Naive thymus-derived CD8-positive, alpha-beta T cell (primary cell): Measurements from ENCODE around the gene MED9. TPM values are rescaled to one million over a fixed set of nuclear protein-coding genes. Genes with fewer than 3 reads are reported as not detected.
"Not testable (repeated sequence)": the region's sequence is repeated elsewhere in the genome, so short reads cannot be mapped to it uniquely, and the experiment has no call there.

Source experiments
- ATAC-seq, 2 donors: fragments of 150-1000 bp; cut with Tn5 transposase in 1 of 2; sonication (Bioruptor Pico), chemical (Tn5 transposase) in 1 of 2; 1 replicate in 1 of 2; 2 replicates in 1 of 2; pipeline ENCODE4 v1.10.0; 2021; ENCODE audit warnings: mild to moderate bottlenecking in 2 of 2, moderate library complexity in 2 of 2
- POLR2A ChIA-PET: fragments of 350-600 bp; sonication (Branson Sonifier 250); formaldehyde crosslinking; loops from one replicate; lab custom pipeline; 2021; ENCODE audit warnings: antibody characterized with exemption; lab: Charles Lee
- DNase-seq, 10 donors: peaks; one replicate each; pipeline versions ENCODE4 v3.0.0 to v3.0.0-alpha.2; 2020 to 2022
- H3K27ac Mint-ChIP-seq, 10 donors: one replicate each; pipeline ENCODE4 v1.8.0; 2020 to 2022; ENCODE audit warnings: mild to moderate bottlenecking in 10 of 10, mixed read lengths in 10 of 10, moderate library complexity in 4 of 10, inconsistent platforms in 1 of 10
- H3K27me3 Mint-ChIP-seq, 5 donors: one replicate each; pipeline ENCODE4 v1.8.0; 2021 to 2022; ENCODE audit warnings: mixed read lengths in 5 of 5
- H3K36me3 Mint-ChIP-seq, 3 donors: one replicate each; pipeline ENCODE4 v1.8.0; 2020 to 2022; ENCODE audit warnings: mixed read lengths in 3 of 3, mild to moderate bottlenecking in 2 of 3, inconsistent platforms in 1 of 3
- H3K4me1 Mint-ChIP-seq, 4 donors: one replicate each; pipeline ENCODE4 v1.8.0; 2021 to 2022; ENCODE audit warnings: mixed read lengths in 4 of 4
- H3K4me3 Mint-ChIP-seq, 10 donors: one replicate each; pipeline ENCODE4 v1.8.0; 2020 to 2022; ENCODE audit warnings: mild to moderate bottlenecking in 10 of 10, mixed read lengths in 10 of 10, moderate library complexity in 6 of 10, inconsistent platforms in 1 of 10
- H3K9me3 Mint-ChIP-seq, 9 donors: one replicate each; pipeline ENCODE4 v1.8.0; 2020 to 2022; ENCODE audit warnings: mixed read lengths in 9 of 9, mild to moderate bottlenecking in 3 of 9, inconsistent platforms in 1 of 9, moderate library complexity in 1 of 9
- polyA plus RNA-seq, 3 donors: library from polyadenylated mRNA; unstranded; fragments of 300-500 nt; fragmentation: Illumina TruSeq; gene quantifications; one replicate each; pipeline ENCODE4 v1.2.3, GENCODE V29; 2021
- total RNA-seq, 8 experiments: library from RNA in 2 of 8; stranded (reverse) in 2 of 8; gene quantifications; one replicate each; pipeline ENCODE4 v1.2.3 and lab custom pipeline; 2021 to 2026

MED9 gene
- total and polyA plus RNA-seq, 5 experiments from 2014 or later: 11.9 to 20.4 (median 17.4) TPM

DNA sequence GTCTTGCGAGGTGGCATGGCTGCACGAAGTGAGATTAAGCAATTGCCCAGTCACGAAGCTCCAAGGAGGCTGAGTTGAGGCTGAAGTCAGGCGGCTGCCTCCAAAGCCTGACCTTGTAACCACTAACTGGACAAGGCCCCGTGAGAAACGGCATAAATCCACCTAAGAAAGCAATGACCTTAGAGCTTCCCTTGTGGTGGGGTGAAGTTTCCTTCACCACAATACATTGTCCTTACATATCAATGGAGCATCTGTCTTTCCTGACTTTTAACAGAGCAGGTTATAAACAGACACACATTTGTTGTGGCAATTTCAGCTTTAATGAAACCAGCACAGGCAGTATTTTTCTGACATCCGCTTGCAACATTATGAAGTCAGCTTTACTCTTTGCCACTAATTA lies 2.5 kb upstream of the MED9 start:
- Mint-ChIP-seq H3K4me1 (peaks cover 4 to 30% (median 22%) of the 10 kb centered on the region in 4 donors), H3K9me3 (no peaks in the 10 kb centered on the region), H3K27ac (no peak overlapping the region), H3K4me3 (no peak overlapping the region), H3K36me3 (no peaks in the 10 kb centered on the region), H3K27me3 (peaks cover 0 to 2% (median 0%) of the 10 kb centered on the region in 5 donors)
- no peak for DNase-seq
- POLR2A ChIA-PET: interaction anchor here (0.7 kb wide), 1 partner anchor 83 kb away, joined by 3 read pairs; no protein-coding TSS in a partner anchor
- no peak for ATAC-seq

DNA sequence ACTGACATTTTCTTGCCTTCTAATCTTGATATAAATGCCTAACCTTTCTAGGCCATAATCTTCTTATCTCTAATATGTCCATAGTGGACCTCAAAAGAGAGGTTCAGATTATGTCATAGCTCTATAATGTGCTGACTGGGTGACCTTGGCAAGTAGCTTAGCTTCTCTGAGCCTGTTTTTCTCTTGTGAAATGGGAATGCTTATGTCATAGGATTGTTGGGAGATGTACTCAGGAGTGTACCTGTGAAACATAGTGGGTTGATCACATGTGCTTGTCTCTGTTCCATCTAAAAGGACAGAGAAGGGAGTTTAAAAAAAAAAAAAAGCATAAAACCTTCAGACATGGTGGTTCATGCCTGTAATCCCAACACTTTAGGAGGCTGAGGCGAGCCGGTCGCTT lies 2.4 kb downstream of the MED9 start:
- Mint-ChIP-seq H3K4me3 (peak overlapping the region in 4 of 10 donors; percentile 22 to 38 (median 34)), H3K36me3 (peaks cover 0 to 27% (median 0%) of the 10 kb centered on the region in 3 donors), H3K9me3 (no peaks in the 10 kb centered on the region), H3K4me1 (peaks cover 26 to 70% (median 56%) of the 10 kb centered on the region in 4 donors), H3K27me3 (peaks cover 0 to 1% (median 0%) of the 10 kb centered on the region in 5 donors), H3K27ac (no peak overlapping the region)
- DNase-seq: no peak
- POLR2A ChIA-PET: interaction anchor here (1.0 kb wide), 1 partner anchor 17 kb away, joined by 3 read pairs; the partner anchor contains the start of gene RASD1
- no peak for ATAC-seq

DNA sequence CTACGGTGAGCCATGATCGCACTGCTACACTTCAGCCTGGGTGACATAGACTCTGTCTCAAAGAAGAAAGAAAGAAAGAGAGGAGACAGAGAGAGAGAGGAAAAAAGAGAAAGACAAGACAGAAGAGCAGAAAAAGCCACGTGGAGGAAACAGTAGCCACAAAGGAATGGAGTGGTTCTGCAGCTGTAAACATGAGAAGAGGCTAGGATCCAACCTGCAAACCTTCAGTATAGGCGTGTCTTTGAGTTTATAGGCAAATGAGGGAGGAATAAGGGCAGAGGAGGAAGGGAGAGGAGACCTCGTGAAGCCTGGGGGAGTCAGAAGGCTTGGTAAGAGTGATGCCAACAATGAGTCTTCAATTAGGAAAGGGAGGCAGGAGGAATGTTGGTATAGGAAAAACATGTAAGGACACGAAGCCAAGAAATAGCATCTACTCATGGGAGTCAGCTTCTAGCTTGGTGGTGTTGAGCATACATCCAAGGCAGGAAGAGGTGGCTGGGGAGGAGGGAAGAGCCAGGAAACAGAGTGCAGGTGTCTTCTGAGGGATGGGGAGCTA lies 3.9 kb downstream of the MED9 start:
- POLR2A ChIA-PET: interaction anchor here (0.7 kb wide), 1 partner anchor 13 kb away, joined by 3 read pairs; no protein-coding TSS in a partner anchor
- Mint-ChIP-seq H3K9me3 (no peaks in the 10 kb centered on the region), H3K27ac (peak overlapping the region in 6 of 10 donors; percentile 42 to 87 (median 72)), H3K4me3 (peak overlapping the region in 7 of 10 donors; percentile 15 to 58 (median 43)), H3K27me3 (peaks cover 0 to 1% (median 0%) of the 10 kb centered on the region in 5 donors), H3K4me1 (peaks cover 30 to 80% (median 64%) of the 10 kb centered on the region in 4 donors), H3K36me3 (peaks cover 0 to 31% (median 4%) of the 10 kb centered on the region in 3 donors)
- DNase-seq: no peak
- ATAC-seq: no peak

- POLR2A ChIA-PET: no interaction called here
- peaks cover 30 to 79% (median 62%) of the 10 kb centered on the region in 4 donors for H3K4me1 Mint-ChIP-seq
- no peaks in the 10 kb centered on the region for H3K27me3 Mint-ChIP-seq
- ATAC-seq (no peak), DNase-seq (no peak)
- H3K27ac Mint-ChIP-seq: peak overlapping the region in 1 of 10 donors; percentile 69
- no peak overlapping the region for H3K4me3 Mint-ChIP-seq
- peaks cover 0 to 31% (median 4%) of the 10 kb centered on the region in 3 donors for H3K36me3 Mint-ChIP-seq
- no peaks in the 10 kb centered on the region for H3K9me3 Mint-ChIP-seq
Measured at GRCh38 chr17:17481860-17482259, 5.1 kb downstream of the MED9 start.

- H3K4me1 Mint-ChIP-seq: peaks cover 37 to 69% (median 57%) of the 10 kb centered on the region in 4 donors
- no peaks in the 10 kb centered on the region for H3K9me3 Mint-ChIP-seq
- DNase-seq: no peak
- no peaks in the 10 kb centered on the region for H3K27me3 Mint-ChIP-seq
- peak in 1 of 2 donors; percentile 35 for ATAC-seq
- H3K27ac Mint-ChIP-seq: peak overlapping the region in 4 of 10 donors; percentile 26 to 67 (median 48)
- H3K4me3 Mint-ChIP-seq: no peak overlapping the region
- H3K36me3 Mint-ChIP-seq: peaks cover 0 to 38% (median 6%) of the 10 kb centered on the region in 3 donors
- POLR2A ChIA-PET: interaction anchor here (0.7 kb wide), 1 partner anchor 179 kb away, joined by 3 read pairs; no protein-coding TSS in a partner anchor
Measured at GRCh38 chr17:17484451-17484899, 7.7 kb downstream of the MED9 start.

GRCh38 chr17:17485420-17485819 lies 8.6 kb downstream of the MED9 start:
- peaks cover 34 to 62% (median 49%) of the 10 kb centered on the region in 4 donors for H3K4me1 Mint-ChIP-seq

GRCh38 chr17:17486416-17486815 lies 9.6 kb downstream of the MED9 start:
- peaks cover 0 to 28% (median 6%) of the 10 kb centered on the region in 3 donors for H3K36me3 Mint-ChIP-seq
- not testable (repeated sequence) for ATAC-seq, DNase-seq, H3K4me3 Mint-ChIP-seq, H3K27me3 Mint-ChIP-seq, H3K9me3 Mint-ChIP-seq
- H3K4me1 Mint-ChIP-seq: peaks cover 27 to 53% (median 40%) of the 10 kb centered on the region in 4 donors
- POLR2A ChIA-PET: interaction anchor here (1.6 kb wide), 1 partner anchor 10 kb away, joined by 9 read pairs; the partner anchor contains the start of gene RASD1
- H3K27ac Mint-ChIP-seq: peak overlapping the region in 1 of 10 donors; percentile 94

More at GRCh38 chr17:17485420-17485819, 8.6 kb downstream of the MED9 start:
- Mint-ChIP-seq H3K27ac (peak overlapping the region in 6 of 10 donors; percentile 2 to 73 (median 34)), H3K9me3 (no peaks in the 10 kb centered on the region), H3K36me3 (peaks cover 0 to 36% (median 6%) of the 10 kb centered on the region in 3 donors), H3K4me3 (peak overlapping the region in 2 of 10 donors; percentile 14 to 36), H3K27me3 (no peaks in the 10 kb centered on the region)
- no peak for ATAC-seq
- no peak for DNase-seq
- POLR2A ChIA-PET: no interaction called here

GRCh38 chr17:17487998-17488397 lies 11.2 kb downstream of the MED9 start:
- H3K4me1 Mint-ChIP-seq: peaks cover 19 to 38% (median 26%) of the 10 kb centered on the region in 4 donors
- H3K27ac Mint-ChIP-seq: peak overlapping the region in 6 of 10 donors; percentile 32 to 98 (median 80)
- H3K4me3 Mint-ChIP-seq: peak overlapping the region in 6 of 10 donors; percentile 24 to 97 (median 66)
- H3K9me3 Mint-ChIP-seq: no peaks in the 10 kb centered on the region
- peaks cover 0 to 25% (median 6%) of the 10 kb centered on the region in 3 donors for H3K36me3 Mint-ChIP-seq
- POLR2A ChIA-PET: interaction anchor here (1.6 kb wide), 1 partner anchor 8 kb away, joined by 9 read pairs; the partner anchor contains the start of gene RASD1
- H3K27me3 Mint-ChIP-seq: no peaks in the 10 kb centered on the region
- DNase-seq (no peak), ATAC-seq (no peak)

- POLR2A ChIA-PET: no interaction called here
- Mint-ChIP-seq H3K27me3 (peaks cover 2 to 9% (median 4%) of the 10 kb centered on the region in 5 donors), H3K4me1 (peaks cover 17 to 29% (median 26%) of the 10 kb centered on the region in 4 donors), H3K4me3 (no peak overlapping the region), H3K27ac (no peak overlapping the region), H3K9me3 (no peaks in the 10 kb centered on the region), H3K36me3 (peaks cover 0 to 20% (median 2%) of the 10 kb centered on the region in 3 donors)
- DNase-seq (no peak), ATAC-seq (no peak)
Measured at GRCh38 chr17:17491031-17491471, 14.3 kb downstream of the MED9 start.

DNA sequence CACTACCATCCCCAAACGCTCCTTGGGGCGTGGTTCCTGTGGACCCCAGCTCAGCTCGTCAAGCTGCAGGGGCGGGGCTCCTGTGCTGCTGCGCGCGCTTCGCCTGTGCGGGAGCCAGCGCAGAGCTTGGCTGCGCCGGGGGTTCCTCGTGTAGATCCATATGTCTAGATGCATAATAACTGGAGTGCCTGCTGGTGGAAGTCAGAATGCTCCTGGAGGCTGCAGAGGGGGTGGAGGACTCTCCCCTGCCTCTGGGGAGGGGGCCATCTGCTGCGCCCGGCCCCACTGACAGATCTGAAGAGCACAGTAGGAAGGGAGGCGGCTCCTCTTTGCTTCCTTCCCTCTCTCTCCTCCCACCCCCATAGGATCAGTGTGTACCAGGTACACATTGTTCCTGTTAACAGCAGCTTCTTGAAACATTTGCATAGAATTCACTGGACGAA lies 14.8 kb downstream of the MED9 start:
- Mint-ChIP-seq H3K36me3 (peaks cover 0 to 20% (median 2%) of the 10 kb centered on the region in 3 donors), H3K9me3 (no peaks in the 10 kb centered on the region), H3K27ac (peak overlapping the region in 1 of 10 donors; percentile 51), H3K4me1 (peaks cover 17 to 29% (median 26%) of the 10 kb centered on the region in 4 donors), H3K27me3 (peaks cover 2 to 9% (median 4%) of the 10 kb centered on the region in 5 donors), H3K4me3 (peak overlapping the region in 1 of 10 donors; percentile 4)
- ATAC-seq: no peak
- POLR2A ChIA-PET: no interaction called here
- DNase-seq: no peak

- Mint-ChIP-seq H3K36me3 (peaks cover 0 to 20% (median 2%) of the 10 kb centered on the region in 3 donors), H3K9me3 (no peaks in the 10 kb centered on the region), H3K27me3 (peaks cover 2 to 9% (median 4%) of the 10 kb centered on the region in 5 donors), H3K4me1 (peaks cover 15 to 26% (median 24%) of the 10 kb centered on the region in 4 donors), H3K4me3 (no peak overlapping the region), H3K27ac (peak overlapping the region in 1 of 10 donors; percentile 51)
- ATAC-seq (no peak), DNase-seq (no peak)
- POLR2A ChIA-PET: no interaction called here
Measured at GRCh38 chr17:17492085-17492484, 15.3 kb downstream of the MED9 start.

- Mint-ChIP-seq H3K4me3 (peak overlapping the region in 1 of 10 donors; percentile 5), H3K9me3 (no peaks in the 10 kb centered on the region), H3K27me3 (peaks cover 2 to 9% (median 6%) of the 10 kb centered on the region in 5 donors), H3K27ac (no peak overlapping the region), H3K4me1 (peaks cover 11 to 25% (median 22%) of the 10 kb centered on the region in 4 donors), H3K36me3 (peaks cover 0 to 20% (median 2%) of the 10 kb centered on the region in 3 donors)
- POLR2A ChIA-PET: no interaction called here
- no peak for DNase-seq
- no peak for ATAC-seq
Measured at GRCh38 chr17:17492571-17492970, 15.8 kb downstream of the MED9 start.
